Measurements from ENCODE around the gene ZBTB20. TPM values are rescaled to one million over a fixed set of nuclear protein-coding genes. Genes with fewer than 3 reads are reported as not detected.

Gene ZBTB20
- total RNA-seq, 6 experiments from 2014 or later: 36.7 to 59.4 (median 46.7) TPM

DNA sequence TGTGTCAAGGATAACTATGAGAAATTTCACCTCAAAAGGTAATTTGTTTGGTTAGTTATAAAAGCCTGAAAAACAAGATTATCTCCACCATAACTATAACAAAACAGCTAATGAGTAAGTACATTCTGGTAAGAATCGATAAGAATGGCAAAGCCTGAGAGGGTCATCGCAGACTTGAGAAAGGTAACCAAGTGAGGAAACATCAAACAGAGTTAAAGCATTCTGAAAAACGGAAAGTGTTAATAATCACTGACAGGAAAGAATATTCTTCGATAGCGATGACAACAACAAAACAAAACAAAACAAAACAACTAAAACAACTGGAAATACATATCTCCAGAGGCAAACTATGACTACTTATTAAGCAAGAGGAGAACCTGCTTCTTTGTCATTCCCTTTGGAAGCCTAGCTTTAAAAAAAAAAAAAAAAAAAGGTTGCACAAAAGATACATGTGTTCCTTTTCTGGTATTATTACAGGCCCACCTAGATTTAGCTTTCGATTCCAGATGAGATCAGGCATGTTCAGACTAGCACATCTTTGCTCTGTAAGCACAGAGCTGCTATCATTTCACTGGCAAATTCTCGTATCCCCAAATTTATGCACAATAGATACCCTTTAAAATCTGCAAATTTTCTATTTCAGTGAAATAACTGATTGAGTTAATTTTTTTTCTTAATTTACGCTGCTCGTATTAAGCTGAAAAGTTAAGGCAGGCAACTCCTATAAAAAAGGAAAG lies 697.6 kb downstream of the ZBTB20 start:
- intact Hi-C loops (cut with DNase I): no loop called here
- Histone ChIP-seq H3K27me3 (no peaks in the 10 kb centered on the region), H3K4me1 (peaks cover 0 to 15% (median 7%) of the 10 kb centered on the region in 4 donors), H3K36me3 (no peaks in the 10 kb centered on the region), H3K9me3 (no peaks in the 10 kb centered on the region), H3K27ac (no peak overlapping the region), H3K4me3 (no peak overlapping the region)
- 85% methylated on average over 9 of the region's 9 CpGs for WGBS (ENCODE audit: insufficient coverage, low coverage, low lambda C conversion rate, missing lambda C conversion rate)
- no peak for DNase-seq
- TF ChIP-seq, protein P1, sequence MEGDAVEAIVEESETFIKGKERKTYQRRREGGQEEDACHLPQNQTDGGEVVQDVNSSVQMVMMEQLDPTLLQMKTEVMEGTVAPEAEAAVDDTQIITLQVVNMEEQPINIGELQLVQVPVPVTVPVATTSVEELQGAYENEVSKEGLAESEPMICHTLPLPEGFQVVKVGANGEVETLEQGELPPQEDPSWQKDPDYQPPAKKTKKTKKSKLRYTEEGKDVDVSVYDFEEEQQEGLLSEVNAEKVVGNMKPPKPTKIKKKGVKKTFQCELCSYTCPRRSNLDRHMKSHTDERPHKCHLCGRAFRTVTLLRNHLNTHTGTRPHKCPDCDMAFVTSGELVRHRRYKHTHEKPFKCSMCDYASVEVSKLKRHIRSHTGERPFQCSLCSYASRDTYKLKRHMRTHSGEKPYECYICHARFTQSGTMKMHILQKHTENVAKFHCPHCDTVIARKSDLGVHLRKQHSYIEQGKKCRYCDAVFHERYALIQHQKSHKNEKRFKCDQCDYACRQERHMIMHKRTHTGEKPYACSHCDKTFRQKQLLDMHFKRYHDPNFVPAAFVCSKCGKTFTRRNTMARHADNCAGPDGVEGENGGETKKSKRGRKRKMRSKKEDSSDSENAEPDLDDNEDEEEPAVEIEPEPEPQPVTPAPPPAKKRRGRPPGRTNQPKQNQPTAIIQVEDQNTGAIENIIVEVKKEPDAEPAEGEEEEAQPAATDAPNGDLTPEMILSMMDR (IDR thresholded peaks at IDR 0.05): no peak
- TF ChIP-seq POLR2A (IDR thresholded peaks at IDR 0.05): no peak
- no peak for ATAC-seq

DNA sequence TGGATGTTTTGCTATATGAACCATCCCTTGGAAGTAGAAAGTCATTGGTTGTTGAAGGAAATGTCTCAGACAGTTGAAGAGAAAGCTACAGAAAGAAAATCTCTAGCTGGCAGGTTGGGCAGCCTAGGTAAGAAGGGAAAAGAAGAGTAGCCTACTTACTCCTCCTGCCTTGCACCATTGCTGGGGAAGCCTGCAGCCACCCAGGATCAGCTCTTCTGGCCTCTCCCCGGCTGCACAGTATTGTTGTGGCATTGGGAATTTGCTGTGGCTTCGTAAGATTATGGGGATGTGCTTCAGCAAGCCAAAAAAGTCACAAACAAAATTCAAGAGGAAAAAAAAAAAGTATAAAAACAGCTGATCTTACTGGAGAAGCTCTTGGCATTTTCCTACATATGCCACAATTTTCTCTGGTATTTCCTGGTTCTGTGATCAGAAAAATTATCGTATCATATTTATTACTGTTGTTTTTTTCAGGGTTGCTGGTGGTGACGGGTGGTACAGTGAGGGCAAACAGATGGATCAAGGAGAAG lies 699.1 kb downstream of the ZBTB20 start:
- Histone ChIP-seq H3K27me3 (no peaks in the 10 kb centered on the region), H3K4me1 (peaks cover 0 to 15% (median 7%) of the 10 kb centered on the region in 4 donors), H3K4me3 (no peak overlapping the region), H3K27ac (no peak overlapping the region), H3K36me3 (no peaks in the 10 kb centered on the region), H3K9me3 (no peaks in the 10 kb centered on the region)
- ATAC-seq (no peak), DNase-seq (no peak)
- WGBS (ENCODE audit: insufficient coverage, low coverage, low lambda C conversion rate, missing lambda C conversion rate): 87% methylated on average over 4 of the region's 4 CpGs
- intact Hi-C loops (cut with DNase I): no loop called here
- TF ChIP-seq, protein P1 (IDR thresholded peaks at IDR 0.05): no peak
- TF ChIP-seq POLR2A (IDR thresholded peaks at IDR 0.05): no peak

DNA sequence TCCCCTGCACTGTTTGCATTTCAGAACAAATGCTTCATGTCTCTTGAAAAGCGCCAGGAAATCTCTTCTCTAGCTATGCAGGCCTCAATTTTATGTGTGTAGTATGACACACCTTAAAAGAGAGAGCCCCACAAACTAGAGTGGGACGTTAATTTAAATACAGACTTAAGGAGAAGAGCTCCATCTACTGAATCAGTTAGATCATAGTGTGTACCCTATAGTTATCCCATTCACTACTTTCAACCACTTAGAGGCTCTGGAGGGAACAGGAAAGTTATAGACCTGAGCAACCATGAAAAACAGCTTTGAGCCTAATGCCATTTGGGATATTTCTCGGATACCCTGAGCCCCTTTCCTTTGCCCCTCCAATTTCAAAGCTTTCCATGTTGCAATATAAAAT lies 699.5 kb downstream of the ZBTB20 start:
- ATAC-seq (no peak), DNase-seq (no peak)
- intact Hi-C loops (cut with DNase I): no loop called here
- no peak for TF ChIP-seq POLR2A (IDR thresholded peaks at IDR 0.05)
- TF ChIP-seq, protein P1 (IDR thresholded peaks at IDR 0.05): no peak
- no peaks in the 10 kb centered on the region for H3K9me3 ChIP-seq
- WGBS (ENCODE audit: insufficient coverage, low coverage, low lambda C conversion rate, missing lambda C conversion rate): 100% methylated on average over 3 of the region's 3 CpGs
- no peak overlapping the region for H3K27ac ChIP-seq
- H3K27me3 ChIP-seq: no peaks in the 10 kb centered on the region
- no peaks in the 10 kb centered on the region for H3K36me3 ChIP-seq
- peaks cover 0 to 15% (median 7%) of the 10 kb centered on the region in 4 donors for H3K4me1 ChIP-seq
- no peak overlapping the region for H3K4me3 ChIP-seq

DNA sequence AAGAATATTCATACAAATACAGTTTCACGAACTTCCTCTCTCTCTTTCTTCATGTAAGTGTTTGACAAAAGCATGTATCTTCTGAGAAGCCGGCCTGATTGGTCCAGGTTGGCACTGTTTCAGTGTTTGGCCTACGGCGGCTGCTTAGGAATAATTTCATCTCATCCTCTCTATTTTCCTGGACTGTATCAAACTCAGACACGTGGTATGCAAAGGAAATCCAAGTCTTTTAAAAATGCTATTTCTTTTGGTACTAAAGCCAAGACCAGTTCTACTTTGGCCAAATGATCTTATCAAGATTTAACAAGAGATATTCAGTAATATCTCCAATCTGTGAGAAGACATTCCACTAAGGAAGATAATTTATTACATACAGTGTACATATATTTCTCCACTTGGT lies 700.5 kb downstream of the ZBTB20 start:
- H3K4me3 ChIP-seq: no peak overlapping the region
- no peak for DNase-seq
- no peak overlapping the region for H3K27ac ChIP-seq
- no peak for ATAC-seq
- H3K9me3 ChIP-seq: no peaks in the 10 kb centered on the region
- H3K27me3 ChIP-seq: no peaks in the 10 kb centered on the region
- intact Hi-C loops (cut with DNase I): no loop called here
- no peak for TF ChIP-seq POLR2A (IDR thresholded peaks at IDR 0.05)
- TF ChIP-seq, protein P1 (IDR thresholded peaks at IDR 0.05): no peak
- peaks cover 0 to 8% (median 4%) of the 10 kb centered on the region in 4 donors for H3K4me1 ChIP-seq
- no peaks in the 10 kb centered on the region for H3K36me3 ChIP-seq
- 77% methylated on average over 5 of the region's 5 CpGs for WGBS (ENCODE audit: insufficient coverage, low coverage, low lambda C conversion rate, missing lambda C conversion rate)

All from right lobe of liver (tissue), 6 donors.